HepG2 (cell line): Measurements from ENCODE around the gene LRPPRC. TPM values are rescaled to one million over a fixed set of nuclear protein-coding genes. Genes with fewer than 3 reads are reported as not detected.

Experiments used
- ARID2 ChIP-seq: sonication (generic); formaldehyde crosslinking; IDR thresholded peaks from 2 replicates; pipeline ENCODE4 v1.8.1; 2022; ENCODE audit warnings: mild to moderate bottlenecking, missing genetic modification reagents, borderline replicate concordance
- ASH2L ChIP-seq: fragments of 300-600, 200-600 bp; sonication (generic); IDR thresholded peaks from 2 replicates; pipeline ENCODE4 v1.7.0; 2017; ENCODE audit warnings: low read depth, mild to moderate bottlenecking, moderate library complexity, mixed read lengths, low read length; ENCODE audit not compliant: insufficient read length
- FLYWCH1 ChIP-seq: sonication (generic); formaldehyde crosslinking; IDR thresholded peaks from 2 replicates; pipeline ENCODE4 v1.8.1; 2023; ENCODE audit warnings: mild to moderate bottlenecking, missing genetic modification reagents
- FOXO4 ChIP-seq: sonication (generic); formaldehyde crosslinking; conservative IDR thresholded peaks from 2 replicates; pipeline ENCODE4 v1.8.1; 2023; ENCODE audit warnings: missing genetic modification reagents
- HDAC2 ChIP-seq: sonication (generic); formaldehyde crosslinking; IDR thresholded peaks from 2 replicates; pipeline ENCODE4 v1.4.0; 2020; ENCODE audit warnings: missing genetic modification reagents
- IRF1 ChIP-seq: sonication (generic); formaldehyde crosslinking; IDR thresholded peaks from 2 replicates; pipeline ENCODE4 v1.4.0; 2020; ENCODE audit warnings: low read depth, mild to moderate bottlenecking, missing genetic modification reagents
- KDM2A ChIP-seq: sonication (generic); formaldehyde crosslinking; IDR thresholded peaks from 2 replicates; pipeline ENCODE4 v1.4.0; 2020; ENCODE audit warnings: low read depth, missing genetic modification reagents, borderline replicate concordance
- MNT ChIP-seq: fragments of 450-650 bp; IDR thresholded peaks from 2 replicates; pipeline ENCODE4 v1.6.1; 2016
- MXD3 ChIP-seq: IDR thresholded peaks from 2 replicates; pipeline ENCODE4 v1.6.1; 2016; ENCODE audit warnings: mild to moderate bottlenecking, missing biosample characterization, missing genetic modification reagents
- NR2F1 ChIP-seq, 2 experiments: fragments of 450-650 bp in 1 of 2; formaldehyde crosslinking in 1 of 2; IDR thresholded peaks; 2 replicates each; pipeline versions ENCODE4 v1.5.0 to v1.6.1; 2016 to 2020; ENCODE audit warnings: mild to moderate bottlenecking in 1 of 2, missing compliant biosample characterization in 1 of 2, missing genetic modification reagents in 1 of 2, moderate library complexity in 1 of 2
- PBX2 ChIP-seq: IDR thresholded peaks from 2 replicates; pipeline ENCODE4 v1.6.1; 2016; ENCODE audit warnings: control low read depth
- PHF21A ChIP-seq: sonication (generic); formaldehyde crosslinking; IDR thresholded peaks from 2 replicates; pipeline ENCODE4 v1.5.0; 2020; ENCODE audit warnings: mild to moderate bottlenecking, missing genetic modification reagents
- POLR2AphosphoS5 ChIP-seq: IDR thresholded peaks from 2 replicates; pipeline ENCODE4 v1.6.1; 2012; ENCODE audit warnings: low read depth, low read length
- PPARG ChIP-seq: conservative IDR thresholded peaks from 2 replicates; pipeline ENCODE4 v1.6.1; 2016; ENCODE audit warnings: missing biosample characterization, missing genetic modification reagents
- STAT5B ChIP-seq: sonication (generic); formaldehyde crosslinking; IDR thresholded peaks from 2 replicates; pipeline ENCODE4 v1.4.0; 2020; ENCODE audit warnings: missing genetic modification reagents
- SYNCRIP ChIP-seq: fragments of 200-400 bp; formaldehyde crosslinking; IDR thresholded peaks from 2 replicates; pipeline ENCODE4 v1.6.1; 2018; ENCODE audit warnings: mild to moderate bottlenecking, low read depth, low read length; ENCODE audit not compliant: insufficient read depth
- TRAFD1 ChIP-seq: sonication (generic); formaldehyde crosslinking; IDR thresholded peaks from 2 replicates; pipeline ENCODE4 v1.5.1; 2020; ENCODE audit warnings: missing genetic modification reagents, mild to moderate bottlenecking, borderline replicate concordance
- U2AF2 ChIP-seq: fragments of 200-400 bp; formaldehyde crosslinking; IDR thresholded peaks from 2 replicates; pipeline ENCODE4 v1.6.1; 2017; ENCODE audit warnings: low read depth, mild to moderate bottlenecking, low read length
- ZBTB2 ChIP-seq: sonication (generic); formaldehyde crosslinking; IDR thresholded peaks from 2 replicates; pipeline ENCODE4 v1.8.0; 2022; ENCODE audit warnings: low read depth, missing genetic modification reagents
- ZFP36 ChIP-seq: fragments of 150-350 bp; IDR thresholded peaks from 2 replicates; pipeline ENCODE4 v1.6.1; 2018; ENCODE audit warnings: borderline replicate concordance, low read length, low read depth; ENCODE audit not compliant: partially characterized antibody
- ZNF572 ChIP-seq: sonication (generic); formaldehyde crosslinking; IDR thresholded peaks from 2 replicates; pipeline ENCODE4 v1.5.1; 2020; ENCODE audit warnings: mild to moderate bottlenecking, missing genetic modification reagents
- ZSCAN22 ChIP-seq: sonication (generic); formaldehyde crosslinking; IDR thresholded peaks from 2 replicates; pipeline ENCODE4 v1.4.0; 2020; ENCODE audit warnings: mild to moderate bottlenecking, missing genetic modification reagents
- ZSCAN25 ChIP-seq: sonication (generic); formaldehyde crosslinking; IDR thresholded peaks from 2 replicates; pipeline ENCODE4 v1.8.0; 2022; ENCODE audit warnings: mild to moderate bottlenecking, missing genetic modification reagents
- polyA plus RNA-seq, 8 experiments: library from polyadenylated mRNA; depleted of rRNA in 3 of 8; stranded (reverse) in 7 of 8; unstranded in 1 of 8; fragments of >200 nt; fragmentation: Illumina TruSeq in 4 of 8; extraction: Trizol in 4 of 8; gene quantifications; 2 replicates each; pipeline versions ENCODE4 v1.2.1 to v1.2.3, GENCODE V29; 2011 to 2016; ENCODE audit warnings: low read depth in 4 of 8, missing spikeins in 1 of 8, mixed read lengths in 1 of 8; ENCODE audit not compliant: insufficient read depth in 1 of 8
- total RNA-seq, 5 experiments: library from RNA; depleted of rRNA; stranded (reverse); fragments of >200 nt; fragmentation: Illumina TruSeq; extraction: Trizol; gene quantifications; 2 replicates each; pipeline ENCODE4 v1.2.3, GENCODE V29; 2016; ENCODE audit warnings: low read depth in 1 of 5

Gene LRPPRC
- total and polyA plus RNA-seq, 2 of the 13 experiments (the other 11 are each of a cell fraction or from before 2014, with no cell fraction given) = 117 to 167 TPM

- TF ChIP-seq U2AF2 (no peak), ASH2L (no peak), IRF1 (no peak), ZNF572 (CRISPR knock-in tag) (no peak), PBX2 (CRISPR knock-in tag) (peak; percentile 78), PPARG (CRISPR knock-in tag) (no peak), ZBTB2 (CRISPR knock-in tag) (no peak), MXD3 (CRISPR knock-in tag) (no peak), MNT (no peak), SYNCRIP (no peak), ARID2 (CRISPR knock-in tag) (0 out of 2 replicates have a peak, but pooled peaks have one; percentile 38), STAT5B (CRISPR knock-in tag) (no peak), FLYWCH1 (CRISPR knock-in tag) (no peak), FOXO4 (CRISPR knock-in tag) (no peak), ZSCAN25 (CRISPR knock-in tag) (no peak), KDM2A (CRISPR knock-in tag) (no peak), ZSCAN22 (CRISPR knock-in tag) (no peak), TRAFD1 (CRISPR knock-in tag) (no peak), NR2F1 (CRISPR knock-in tag; IDR thresholded peaks at IDR 0.05) (no peak), HDAC2 (CRISPR knock-in tag) (no peak), PHF21A (CRISPR knock-in tag) (no peak), POLR2AphosphoS5 (no peak), ZFP36 (no peak)
Measured at GRCh38 chr2:43880952-43881351, 114.8 kb downstream of the LRPPRC start (continued).
